CD4-positive, alpha-beta T cell (primary cell): ENCODE results near the gene PMS2. TPM values are rescaled to one million over a fixed set of nuclear protein-coding genes. Genes with fewer than 3 reads are reported as not detected.
"Not testable (repeated sequence)": the region's sequence is repeated elsewhere in the genome, so short reads cannot be mapped to it uniquely, and the experiment has no call there.

Source experiments
- ATAC-seq: fragments of 200-7000 bp; cut with Tn5 transposase; one replicate; pipeline ENCODE4 v1.10.0; 2022; ENCODE audit warnings: mild to moderate bottlenecking; ENCODE audit not compliant: poor library complexity
- CTCF ChIA-PET: fragments of 350-600 bp; sonication (Branson Sonifier 250); formaldehyde crosslinking; loops from one replicate; lab custom pipeline; 2021; ENCODE audit warnings: antibody characterized with exemption, inconsistent platforms; lab: Charles Lee
- POLR2A ChIA-PET: fragments of 350-600 bp; sonication (Branson Sonifier 250); formaldehyde crosslinking; loops from one replicate; lab custom pipeline; 2021; ENCODE audit warnings: antibody characterized with exemption, inconsistent platforms; lab: Charles Lee
- DNase-seq, 14 experiments: peaks; one replicate each; pipeline ENCODE4 v3.0.0-alpha.2; 2013 to 2020; ENCODE audit warnings: mixed read lengths in 2 of 14
- H3K27ac ChIP-seq, 2 donors: one replicate each; pipeline versions ENCODE4 v1.5.1 to v1.7.0; 2013; ENCODE audit warnings: low read length in 2 of 2, low read depth in 1 of 2, mild to moderate bottlenecking in 1 of 2
- H3K27me3 ChIP-seq, 2 experiments: 1 replicate in 1 of 2; 2 replicates in 1 of 2; pipeline versions ENCODE4 v1.6.1 to v1.7.0; 2013; ENCODE audit warnings: low read length in 2 of 2, control low read depth in 1 of 2, mild to moderate bottlenecking in 1 of 2, moderate library complexity in 1 of 2; ENCODE audit not compliant: insufficient read depth in 2 of 2, control insufficient read depth in 1 of 2
- H3K36me3 ChIP-seq: one replicate; pipeline ENCODE4 v1.6.1; 2013; ENCODE audit warnings: low read length, control low read depth; ENCODE audit not compliant: insufficient read depth
- H3K4me1 ChIP-seq: one replicate; pipeline ENCODE4 v1.6.1; 2013; ENCODE audit warnings: low read length, control low read depth; ENCODE audit not compliant: insufficient read depth
- H3K4me3 ChIP-seq: one replicate; pipeline ENCODE4 v1.5.1; 2013; ENCODE audit warnings: mild to moderate bottlenecking, low read length, moderate library complexity
- H3K9me3 ChIP-seq, 2 experiments: 1 replicate in 1 of 2; 2 replicates in 1 of 2; pipeline versions ENCODE4 v1.6.1 to v1.7.0; 2013; ENCODE audit warnings: low read length in 2 of 2, mild to moderate bottlenecking in 2 of 2, control low read depth in 1 of 2, moderate library complexity in 1 of 2; ENCODE audit not compliant: control insufficient read depth in 1 of 2, insufficient read depth in 1 of 2
- H3K27ac Mint-ChIP-seq: one replicate; pipeline ENCODE4 v1.8.0; 2020; ENCODE audit warnings: mixed read lengths
- H3K27me3 Mint-ChIP-seq: one replicate; pipeline ENCODE4 v1.8.0; 2021; ENCODE audit warnings: mixed read lengths
- H3K36me3 Mint-ChIP-seq: one replicate; pipeline ENCODE4 v1.8.0; 2021; ENCODE audit warnings: low read depth, mixed read lengths
- H3K4me1 Mint-ChIP-seq: one replicate; pipeline ENCODE4 v1.8.0; 2021; ENCODE audit warnings: low read depth, mixed read lengths
- H3K4me3 Mint-ChIP-seq: one replicate; pipeline ENCODE4 v1.8.0; 2020; ENCODE audit warnings: mild to moderate bottlenecking, mixed read lengths
- H3K9me3 Mint-ChIP-seq: one replicate; pipeline ENCODE4 v1.8.0; 2020; ENCODE audit warnings: mixed read lengths
- intact Hi-C, 2 experiments: fragments of 100-400 bp; cut with DNase I in 1 of 2; cut with micrococcal nuclease in 1 of 2; formaldehyde crosslinking; loops; one replicate each; pipeline versions ENCODE4 v1.15.1 to v1.9.0; 2023 to 2025; cut with DNase I, micrococcal nuclease
- total RNA-seq, 174 experiments: library from RNA in 2 of 174; stranded (reverse) in 2 of 174; gene quantifications; one replicate each; pipeline ENCODE4 v1.2.3 and lab custom pipeline; 2021 to 2026
- TF ChIP-seq, protein P1 (sequence below): fragments of 200-600 bp; IDR thresholded peaks from one replicate; pipeline ENCODE4 v1.8.0; 2022; ENCODE audit warnings: antibody characterized with exemption, mild to moderate bottlenecking

Gene PMS2
- total RNA-seq, 2 experiments from 2014 or later, result 10.8 to 15.0 TPM

DNA sequence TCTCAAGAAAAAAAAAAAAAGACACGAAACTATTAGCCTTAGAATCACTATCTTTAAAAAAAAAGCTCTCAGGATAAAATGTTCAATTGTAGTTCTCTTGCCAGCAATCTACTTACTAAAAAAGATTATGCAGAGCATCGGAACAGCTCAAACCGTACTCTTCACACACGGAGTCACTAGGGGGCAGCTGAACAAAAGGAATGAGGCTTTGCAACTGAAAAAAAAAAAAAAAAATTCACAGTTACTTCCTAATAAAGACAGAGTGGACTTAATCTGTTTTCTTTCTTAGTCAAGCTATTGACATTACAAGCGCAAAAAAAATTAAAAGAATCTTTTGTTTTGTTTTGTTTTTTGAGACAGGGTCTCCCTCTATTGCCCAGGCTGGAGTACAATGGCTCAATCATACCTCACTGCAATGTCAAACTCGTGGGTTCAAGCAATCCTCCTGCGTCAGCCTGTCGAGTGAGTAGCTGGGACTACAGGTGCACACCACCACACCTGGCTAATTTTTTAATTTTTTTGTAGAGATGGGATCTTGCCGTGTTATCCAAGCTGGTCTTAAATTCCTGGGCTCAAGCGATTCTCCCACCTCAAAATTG is 11.5 kb downstream of the PMS2 start:
- CTCF ChIA-PET, result interaction anchor here (0.6 to 2.8 kb wide), 21 partner anchors 12 to 593 kb away, joined by 3 to 14 read pairs (median 3); partner anchors contain the start of genes AIMP2 and PMS2
- Mint-ChIP-seq H3K27me3 (no peaks in the 10 kb centered on the region), H3K4me1 (no peaks in the 10 kb centered on the region), H3K4me3 (no peak overlapping the region), H3K9me3 (no peaks in the 10 kb centered on the region), H3K36me3 (peaks cover 70% of the 10 kb centered on the region), H3K27ac (no peak overlapping the region)
- Histone ChIP-seq H3K36me3 (peaks cover 55% of the 10 kb centered on the region), H3K9me3 (no peaks in the 10 kb centered on the region), H3K4me3 (no peak overlapping the region), H3K27ac (no peak overlapping the region), H3K27me3 (no peaks in the 10 kb centered on the region), H3K4me1 (no peaks in the 10 kb centered on the region)
- ATAC-seq, result peak; percentile 74
- POLR2A ChIA-PET, result interaction anchor here (0.6 to 1.9 kb wide), 8 partner anchors 10 to 451 kb away, joined by 3 to 7 read pairs (median 3); partner anchors contain the start of genes AIMP2, DAGLB and PMS2
- DNase-seq, result peak; percentile 26 to 80 (median 40)
- TF ChIP-seq, protein P1, sequence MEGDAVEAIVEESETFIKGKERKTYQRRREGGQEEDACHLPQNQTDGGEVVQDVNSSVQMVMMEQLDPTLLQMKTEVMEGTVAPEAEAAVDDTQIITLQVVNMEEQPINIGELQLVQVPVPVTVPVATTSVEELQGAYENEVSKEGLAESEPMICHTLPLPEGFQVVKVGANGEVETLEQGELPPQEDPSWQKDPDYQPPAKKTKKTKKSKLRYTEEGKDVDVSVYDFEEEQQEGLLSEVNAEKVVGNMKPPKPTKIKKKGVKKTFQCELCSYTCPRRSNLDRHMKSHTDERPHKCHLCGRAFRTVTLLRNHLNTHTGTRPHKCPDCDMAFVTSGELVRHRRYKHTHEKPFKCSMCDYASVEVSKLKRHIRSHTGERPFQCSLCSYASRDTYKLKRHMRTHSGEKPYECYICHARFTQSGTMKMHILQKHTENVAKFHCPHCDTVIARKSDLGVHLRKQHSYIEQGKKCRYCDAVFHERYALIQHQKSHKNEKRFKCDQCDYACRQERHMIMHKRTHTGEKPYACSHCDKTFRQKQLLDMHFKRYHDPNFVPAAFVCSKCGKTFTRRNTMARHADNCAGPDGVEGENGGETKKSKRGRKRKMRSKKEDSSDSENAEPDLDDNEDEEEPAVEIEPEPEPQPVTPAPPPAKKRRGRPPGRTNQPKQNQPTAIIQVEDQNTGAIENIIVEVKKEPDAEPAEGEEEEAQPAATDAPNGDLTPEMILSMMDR, result peak; percentile 80
- intact Hi-C loops, result loop anchor here (1.0 to 10.0 kb wide), 4 partner anchors 143 to 437 kb away; no protein-coding TSS in a partner anchor

DNA sequence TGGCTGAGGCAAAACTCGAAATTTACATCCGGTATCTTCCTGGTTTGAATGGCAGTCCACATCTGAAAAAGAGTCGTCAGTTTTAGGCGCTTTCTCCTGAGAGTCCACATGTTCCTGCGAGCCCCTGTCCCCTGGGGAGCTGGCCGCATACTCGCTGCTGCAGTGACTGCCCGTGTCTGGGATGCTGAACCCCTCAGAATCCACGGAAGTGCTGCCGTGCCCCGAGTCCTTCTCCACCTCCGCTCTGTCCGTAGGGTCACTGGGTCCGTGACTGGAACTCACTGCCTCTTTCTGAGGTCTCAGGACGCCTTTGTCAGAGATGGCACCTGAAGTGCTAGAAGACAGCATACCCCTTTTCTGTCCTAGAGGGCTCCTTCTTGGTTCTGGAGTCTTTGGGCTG is 21.8 kb downstream of the PMS2 start:
- peaks cover 59% of the 10 kb centered on the region for H3K36me3 Mint-ChIP-seq
- H3K4me1 Mint-ChIP-seq, H3K9me3 ChIP-seq, intact Hi-C loops, H3K4me3 Mint-ChIP-seq, H3K9me3 Mint-ChIP-seq, H3K27ac Mint-ChIP-seq, ATAC-seq, CTCF ChIA-PET, H3K27me3 Mint-ChIP-seq, H3K4me3 ChIP-seq, POLR2A ChIA-PET, H3K27ac ChIP-seq, H3K4me1 ChIP-seq, DNase-seq, H3K27me3 ChIP-seq: not testable (repeated sequence)
- H3K36me3 ChIP-seq, result peaks cover 37% of the 10 kb centered on the region

DNA sequence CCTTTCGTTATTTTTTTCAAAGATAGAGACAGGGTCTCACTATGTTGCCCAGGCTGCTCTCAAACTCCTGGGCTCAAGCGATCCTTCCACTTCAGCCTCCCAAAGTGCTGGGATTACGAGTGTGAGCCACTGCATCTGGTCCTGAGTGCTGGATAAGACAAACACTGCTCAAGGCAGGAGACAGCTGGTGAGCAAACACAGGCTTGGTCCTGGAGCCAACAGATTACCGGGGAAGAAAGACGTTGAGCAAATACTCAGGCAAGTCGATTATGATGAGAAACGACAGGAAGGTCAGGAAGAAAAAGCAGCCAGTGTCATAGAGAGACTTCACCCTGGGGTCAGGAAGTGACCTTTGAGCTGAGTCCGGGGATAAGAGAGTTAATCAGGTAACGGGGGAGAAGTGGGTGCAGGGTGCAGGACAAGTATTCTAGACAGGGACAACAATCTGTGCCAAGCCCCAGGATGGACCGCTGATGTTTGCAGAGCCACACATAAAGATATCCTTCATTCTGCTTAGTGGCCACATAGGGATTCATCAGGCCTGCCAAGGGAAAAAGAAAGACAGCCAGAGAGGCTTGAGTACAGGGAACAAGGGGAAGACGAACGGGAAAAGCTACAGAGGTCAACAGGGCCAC is 29.1 kb downstream of the PMS2 start:
- H3K4me1 ChIP-seq, H3K4me1 Mint-ChIP-seq, POLR2A ChIA-PET, H3K9me3 ChIP-seq, DNase-seq, H3K27me3 Mint-ChIP-seq, H3K27me3 ChIP-seq, H3K27ac Mint-ChIP-seq, ATAC-seq, CTCF ChIA-PET, H3K9me3 Mint-ChIP-seq, H3K4me3 ChIP-seq, H3K4me3 Mint-ChIP-seq, H3K27ac ChIP-seq, intact Hi-C loops, H3K36me3 ChIP-seq: not testable (repeated sequence)
- H3K36me3 Mint-ChIP-seq, result peaks cover 30% of the 10 kb centered on the region

DNA sequence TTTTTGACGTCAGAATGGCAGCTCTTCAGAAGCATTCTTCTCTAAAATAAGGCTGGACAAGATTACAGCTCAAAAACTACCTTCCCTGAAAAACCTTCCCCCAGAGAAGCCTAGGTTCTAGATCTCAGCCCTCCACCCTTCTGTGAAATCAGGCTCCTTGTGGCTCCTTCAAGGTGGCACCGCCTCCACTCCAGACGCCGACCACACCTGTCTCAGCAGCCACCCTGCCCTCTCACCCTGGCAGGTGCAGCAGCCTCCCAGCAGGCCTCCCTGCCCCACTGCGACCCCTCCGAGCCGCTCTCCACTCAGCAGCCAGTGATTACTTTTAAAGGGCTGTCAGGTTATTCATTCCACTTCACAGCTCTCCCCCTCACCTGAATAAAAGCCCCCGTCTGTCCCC is 35.3 kb downstream of the PMS2 start:
- POLR2A ChIA-PET, H3K4me3 ChIP-seq, H3K27me3 ChIP-seq, H3K27ac ChIP-seq, intact Hi-C loops, H3K9me3 ChIP-seq, H3K27ac Mint-ChIP-seq, CTCF ChIA-PET, H3K4me1 ChIP-seq, H3K36me3 ChIP-seq, H3K27me3 Mint-ChIP-seq, DNase-seq, H3K4me1 Mint-ChIP-seq, H3K36me3 Mint-ChIP-seq, H3K4me3 Mint-ChIP-seq, H3K9me3 Mint-ChIP-seq, ATAC-seq: not testable (repeated sequence)

DNA sequence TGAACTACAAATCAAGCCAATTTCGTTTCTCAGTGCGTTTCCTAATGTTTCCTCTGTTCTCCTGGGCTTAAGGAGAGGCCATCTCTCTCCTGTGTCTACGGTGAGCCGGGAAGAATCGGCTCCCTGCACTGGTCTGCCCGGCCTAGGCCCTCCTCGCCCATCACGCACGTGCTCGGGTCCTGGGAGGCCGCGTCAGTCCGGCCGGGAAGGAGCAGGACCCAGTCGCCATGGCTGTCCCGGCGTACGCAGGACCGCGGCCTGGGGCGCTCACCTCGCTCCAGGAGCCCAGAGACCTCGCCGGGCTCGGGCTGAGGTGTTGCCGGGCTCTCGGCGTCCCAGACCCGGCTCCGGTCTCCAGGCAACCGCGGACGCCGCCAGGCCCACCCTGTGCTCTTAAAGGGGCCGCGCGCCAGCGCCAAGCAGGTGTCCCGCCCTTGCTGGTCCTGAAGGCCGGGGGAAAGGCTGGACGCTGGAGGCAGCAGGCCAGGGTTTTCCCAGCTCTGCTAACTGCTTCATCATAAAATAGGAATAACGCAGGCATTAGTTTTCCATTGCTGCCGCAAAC is 38.4 kb downstream of the PMS2 start, which contains the start of gene RSPH10B:
TSS of gene RSPH10B (minus strand) at position 343 of the 565 bp plus-strand sequence. CDS start 3,573 bp downstream, outside the sequence.
- ATAC-seq, POLR2A ChIA-PET, DNase-seq, H3K9me3 ChIP-seq, H3K27ac ChIP-seq, H3K27ac Mint-ChIP-seq, CTCF ChIA-PET, H3K4me1 ChIP-seq, H3K36me3 ChIP-seq, H3K4me3 Mint-ChIP-seq, H3K9me3 Mint-ChIP-seq, H3K27me3 ChIP-seq, intact Hi-C loops, H3K4me3 ChIP-seq, H3K4me1 Mint-ChIP-seq, H3K36me3 Mint-ChIP-seq, H3K27me3 Mint-ChIP-seq: not testable (repeated sequence)

DNA sequence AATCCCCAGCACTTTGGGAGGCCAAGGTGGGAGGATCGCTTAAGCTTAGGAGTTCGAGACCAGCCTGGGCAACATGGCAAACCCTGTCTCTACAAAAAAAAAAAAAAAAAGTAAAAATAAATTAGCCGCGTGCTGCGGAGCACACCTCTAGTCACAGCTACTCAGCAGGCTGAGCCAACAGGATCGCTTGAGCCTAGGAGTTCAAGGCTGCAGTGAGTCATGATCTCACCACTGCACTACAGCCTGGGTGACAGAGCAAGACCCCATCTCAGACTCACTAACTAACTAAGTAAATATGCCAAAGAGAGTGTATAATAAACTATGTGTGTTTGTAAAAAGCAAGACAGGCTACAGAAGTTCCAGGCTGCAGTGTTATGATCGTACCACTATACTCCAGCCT is 45.0 kb downstream of the PMS2 start:
- H3K4me1 Mint-ChIP-seq, H3K27ac Mint-ChIP-seq, H3K4me3 Mint-ChIP-seq, H3K27ac ChIP-seq, H3K4me1 ChIP-seq, H3K9me3 Mint-ChIP-seq, H3K36me3 ChIP-seq, H3K27me3 Mint-ChIP-seq, H3K27me3 ChIP-seq, H3K36me3 Mint-ChIP-seq, H3K9me3 ChIP-seq, ATAC-seq, DNase-seq, CTCF ChIA-PET, POLR2A ChIA-PET, intact Hi-C loops, H3K4me3 ChIP-seq: not testable (repeated sequence)
